ENCODE data around the gene NDUFS3. TPM values are rescaled to one million over a fixed set of nuclear protein-coding genes. Genes with fewer than 3 reads are reported as not detected.
A peak's percentile ranks its signal among the peaks of the same experiment; 100 is the strongest.

NDUFS3 gene
- total and polyA plus RNA-seq, 10 of the 15 experiments (the other 5 are each of a cell fraction or from before 2014, with no cell fraction given): 22.3 to 217 (median 125) TPM

DNA sequence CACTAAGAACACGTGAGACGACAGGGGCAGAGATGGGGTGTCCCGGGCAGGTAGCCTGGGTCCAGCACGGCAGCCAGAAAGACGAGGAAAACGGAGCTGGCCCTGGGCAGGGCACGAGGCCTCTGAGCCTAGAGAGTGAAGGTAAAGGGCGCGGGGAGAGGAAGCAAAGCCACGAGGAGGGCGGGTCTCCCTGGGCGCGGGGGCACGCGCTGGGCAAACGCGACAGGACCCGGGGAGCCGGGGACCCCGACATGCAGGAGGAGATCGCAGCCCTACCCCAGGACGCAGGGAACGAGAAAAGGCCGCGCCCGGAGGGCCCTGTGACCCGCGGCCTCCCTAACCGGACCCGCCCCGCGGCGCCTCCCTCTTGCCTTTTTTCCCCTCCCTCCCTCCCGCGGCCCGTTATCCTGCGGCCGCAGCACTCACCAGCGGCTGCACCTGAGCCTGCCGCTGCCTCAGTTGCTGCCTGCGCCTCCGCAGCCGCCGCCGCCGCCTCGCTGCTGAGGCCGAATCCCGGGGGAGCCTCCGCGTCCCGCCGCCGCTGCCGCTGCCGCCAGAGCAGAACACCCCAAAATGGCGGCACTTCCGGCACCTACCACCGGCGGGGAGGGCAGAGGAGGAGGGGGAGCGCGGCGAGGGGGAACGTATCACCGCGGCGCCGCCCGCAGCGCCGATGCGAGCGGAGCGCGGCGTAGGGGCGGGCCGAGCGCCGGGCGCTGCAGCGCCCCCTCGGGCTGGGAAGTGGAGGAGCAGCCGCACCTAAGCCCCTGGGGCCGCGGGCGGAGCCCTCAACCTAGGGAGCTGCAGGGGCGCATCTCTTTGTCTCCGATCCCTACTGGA is 26.1 kb upstream of the NDUFS3 start, which contains the start of gene CELF1:
Gene CELF1, minus strand, starts transcription at position 567 of the 840 bp plus-strand sequence. CDS start 53,609 bp downstream, outside the sequence.
- no TSS peak for BruUV-seq (replicated peaks)
- peak; percentile 50 for DNase-seq (ENCODE audit: low read depth, low spot score)
- TF ChIP-seq SUPT20H (IDR thresholded peaks at IDR 0.05; ENCODE audit: borderline replicate concordance, control insufficient read depth, low read depth, low read length) (no peak), POLR2A (IDR thresholded peaks at IDR 0.05; ENCODE audit: low read depth, low read length) (peak; percentile 88), ZNF24 (IDR thresholded peaks at IDR 0.05) (peak; percentile 57; the same call in 1 of the 2 replicates), MEF2B (IDR thresholded peaks at IDR 0.05; ENCODE audit: partially characterized antibody, poor library complexity, severe bottlenecking) (peak; percentile 81), POLR2AphosphoS2 (IDR thresholded peaks at IDR 0.05; ENCODE audit: low read depth, low read length) (peak; percentile 78; the same call in 1 of the 2 replicates), CHD1 (IDR thresholded peaks at IDR 0.05; ENCODE audit: low read depth, low read length) (no peak), MYC (IDR thresholded peaks at IDR 0.05; ENCODE audit: insufficient read depth, insufficient read length, insufficient replicate concordance, low read length, severe bottlenecking) (peak; percentile 35), CREM (IDR thresholded peaks at IDR 0.05; ENCODE audit: low read depth) (peak; percentile 47), RAD21 (IDR thresholded peaks at IDR 0.05; ENCODE audit: insufficient read depth, low read depth, low read length) (peak; percentile 23; the same call in 1 of the 2 replicates), SREBF2 (IDR thresholded peaks at IDR 0.05; ENCODE audit: low read length) (no peak), ZNF207 (IDR thresholded peaks at IDR 0.05; ENCODE audit: borderline replicate concordance) (peak; percentile 63; the same call in 1 of the 2 replicates), SMC3 (IDR thresholded peaks at IDR 0.05; ENCODE audit: borderline replicate concordance, low read length) (peak; percentile 32; the same call in 1 of the 2 replicates), HCFC1 (IDR thresholded peaks at IDR 0.05; ENCODE audit: low read length) (peak; percentile 58; the same call in 1 of the 2 replicates), ASH2L (IDR thresholded peaks at IDR 0.05; ENCODE audit: borderline replicate concordance, low read depth) (no peak), YBX1 (IDR thresholded peaks at IDR 0.05) (no peak), DPF2 (IDR thresholded peaks at IDR 0.05) (peak; percentile 72; the same call in 1 of the 2 replicates), CEBPB (IDR thresholded peaks at IDR 0.05; ENCODE audit: borderline replicate concordance in 1 of 2, low read depth in 2 of 2, low read length in 2 of 2) (no peak)
- TF ChIP-seq, protein P1, sequence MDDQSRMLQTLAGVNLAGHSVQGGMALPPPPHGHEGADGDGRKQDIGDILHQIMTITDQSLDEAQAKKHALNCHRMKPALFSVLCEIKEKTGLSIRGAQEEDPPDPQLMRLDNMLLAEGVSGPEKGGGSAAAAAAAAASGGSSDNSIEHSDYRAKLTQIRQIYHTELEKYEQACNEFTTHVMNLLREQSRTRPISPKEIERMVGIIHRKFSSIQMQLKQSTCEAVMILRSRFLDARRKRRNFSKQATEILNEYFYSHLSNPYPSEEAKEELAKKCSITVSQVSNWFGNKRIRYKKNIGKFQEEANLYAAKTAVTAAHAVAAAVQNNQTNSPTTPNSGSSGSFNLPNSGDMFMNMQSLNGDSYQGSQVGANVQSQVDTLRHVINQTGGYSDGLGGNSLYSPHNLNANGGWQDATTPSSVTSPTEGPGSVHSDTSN (IDR thresholded peaks at IDR 0.05; ENCODE audit: insufficient replicate concordance, low read depth, low read length): no peak
- TF ChIP-seq, protein P2, sequence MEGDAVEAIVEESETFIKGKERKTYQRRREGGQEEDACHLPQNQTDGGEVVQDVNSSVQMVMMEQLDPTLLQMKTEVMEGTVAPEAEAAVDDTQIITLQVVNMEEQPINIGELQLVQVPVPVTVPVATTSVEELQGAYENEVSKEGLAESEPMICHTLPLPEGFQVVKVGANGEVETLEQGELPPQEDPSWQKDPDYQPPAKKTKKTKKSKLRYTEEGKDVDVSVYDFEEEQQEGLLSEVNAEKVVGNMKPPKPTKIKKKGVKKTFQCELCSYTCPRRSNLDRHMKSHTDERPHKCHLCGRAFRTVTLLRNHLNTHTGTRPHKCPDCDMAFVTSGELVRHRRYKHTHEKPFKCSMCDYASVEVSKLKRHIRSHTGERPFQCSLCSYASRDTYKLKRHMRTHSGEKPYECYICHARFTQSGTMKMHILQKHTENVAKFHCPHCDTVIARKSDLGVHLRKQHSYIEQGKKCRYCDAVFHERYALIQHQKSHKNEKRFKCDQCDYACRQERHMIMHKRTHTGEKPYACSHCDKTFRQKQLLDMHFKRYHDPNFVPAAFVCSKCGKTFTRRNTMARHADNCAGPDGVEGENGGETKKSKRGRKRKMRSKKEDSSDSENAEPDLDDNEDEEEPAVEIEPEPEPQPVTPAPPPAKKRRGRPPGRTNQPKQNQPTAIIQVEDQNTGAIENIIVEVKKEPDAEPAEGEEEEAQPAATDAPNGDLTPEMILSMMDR (IDR thresholded peaks at IDR 0.05 in 2 of 3, conservative IDR thresholded peaks at IDR 0.05 in 1 of 3; ENCODE audit: control insufficient read depth in 2 of 3, extremely low read depth in 1 of 3, insufficient read depth in 1 of 3, low read depth in 3 of 3, low read length in 3 of 3): peak; percentile 75 to 95 (median 90); a peak in 5 of 6 replicates

More for the DNA sequence above, 26.1 kb upstream of the NDUFS3 start, which contains the start of gene CELF1:
- ChIA-PET SMC1A (ENCODE audit: uncharacterized antibody, unreplicated experiment) (interaction anchor here (0.7 to 3.6 kb wide), 11 partner anchors 11 to 215 kb away, joined by 3 to 40 read pairs (median 5); partner anchors contain the start of genes KBTBD4 and NDUFS3), RAD21 (ENCODE audit: unreplicated experiment) (interaction anchor here (0.5 to 3.5 kb wide), 8 partner anchors 13 to 54 kb away, joined by 3 to 14 read pairs (median 4); partner anchors contain the start of gene PTPMT1), CTCF (interaction anchor here (0.6 to 3.2 kb wide), 19 partner anchors 9 to 301 kb away, joined by 3 to 22 read pairs (median 4); no protein-coding TSS in a partner anchor), POLR2A (interaction anchor here (0.6 to 3.9 kb wide), 10 partner anchors 12 to 95 kb away, joined by 3 to 16 read pairs (median 6); partner anchors contain the start of genes KBTBD4, NDUFS3 and PTPMT1)
- no peaks in the 10 kb centered on the region for H4K20me1 ChIP-seq (ENCODE audit: control insufficient read depth, insufficient read depth)
- peak within 1 kb of the TSS; percentile 85 for H3K4me2 ChIP-seq (ENCODE audit: control insufficient read depth, insufficient read depth)
- H3K9me3 ChIP-seq (replicated peaks; ENCODE audit: control insufficient read depth, insufficient read depth, low read length): no peaks in the 10 kb centered on the region
- H3K79me2 ChIP-seq (ENCODE audit: control insufficient read depth, insufficient read depth, low read length): peaks cover 53% of the 10 kb centered on the region
- ATAC-seq (peak; percentile 95), FAIRE-seq (peak; percentile 66)
- in situ Hi-C loops (cut with MboI) (no loop called here), intact Hi-C loops (cut with micrococcal nuclease; ENCODE audit: unreplicated experiment) (loop anchor here (5.0 kb wide), 1 partner anchor 35 kb away; no protein-coding TSS in a partner anchor)
- peaks cover 10% of the 10 kb centered on the region; the same call in 1 of the 2 replicates for H3K4me1 ChIP-seq (ENCODE audit: control insufficient read depth, insufficient read depth, low read length)
- peak within 1 kb of the TSS; percentile 83 for H3K4me3 ChIP-seq
- H3K36me3 ChIP-seq (ENCODE audit: control insufficient read depth in 2 of 2, insufficient read depth in 2 of 2, low read length in 1 of 2): no peaks in the 10 kb centered on the region
- H3K27ac ChIP-seq (ENCODE audit: control insufficient read depth, insufficient read depth): peak within 1 kb of the TSS; percentile 46
- no peaks in the 10 kb centered on the region for H3K27me3 ChIP-seq (replicated peaks in 1 of 2; ENCODE audit: control insufficient read depth in 2 of 2, insufficient read depth in 2 of 2, low read length in 1 of 2)
- WGBS (ENCODE audit: insufficient coverage, insufficient replicate concordance, low lambda C conversion rate, missing lambda C conversion rate): 1% methylated on average over 45 of the region's 89 CpGs
- peak within 1 kb of the TSS; percentile 90 for H2AFZ ChIP-seq (ENCODE audit: control insufficient read depth, low read depth, low read length)
- H3K9ac ChIP-seq (ENCODE audit: control insufficient read depth, insufficient read depth, low read length): peak within 1 kb of the TSS; percentile 79
